NCI-H2081 treated with DMSO at 0.1 percent for 48 hours (cell line): ENCODE results near the gene ROBO1.

Source experiments
- DNase-seq: peaks from one replicate; lab custom pipeline; 2025; lab: John Stamatoyannopoulos, UW

ROBO1 gene

DNA sequence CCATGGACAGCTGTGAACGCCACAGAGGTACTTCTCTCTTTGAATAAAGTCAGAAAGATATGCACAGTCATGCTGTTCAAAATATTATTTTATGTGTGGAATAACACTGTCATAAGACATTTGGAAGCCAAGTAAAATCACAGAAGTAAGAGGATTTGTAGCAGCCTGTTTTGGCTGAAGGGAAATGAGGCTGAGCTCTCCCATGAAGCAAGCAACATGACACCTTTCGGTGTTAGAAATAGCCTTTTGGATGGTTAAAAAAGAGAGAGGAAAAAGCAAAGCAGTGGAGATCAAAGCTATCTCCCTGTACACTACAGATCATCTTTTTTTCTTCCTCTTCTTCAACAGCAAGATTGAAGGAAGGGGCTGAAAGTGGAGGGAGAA, 755.3 kb downstream of the ROBO1 start:
- no peak for DNase-seq

DNA sequence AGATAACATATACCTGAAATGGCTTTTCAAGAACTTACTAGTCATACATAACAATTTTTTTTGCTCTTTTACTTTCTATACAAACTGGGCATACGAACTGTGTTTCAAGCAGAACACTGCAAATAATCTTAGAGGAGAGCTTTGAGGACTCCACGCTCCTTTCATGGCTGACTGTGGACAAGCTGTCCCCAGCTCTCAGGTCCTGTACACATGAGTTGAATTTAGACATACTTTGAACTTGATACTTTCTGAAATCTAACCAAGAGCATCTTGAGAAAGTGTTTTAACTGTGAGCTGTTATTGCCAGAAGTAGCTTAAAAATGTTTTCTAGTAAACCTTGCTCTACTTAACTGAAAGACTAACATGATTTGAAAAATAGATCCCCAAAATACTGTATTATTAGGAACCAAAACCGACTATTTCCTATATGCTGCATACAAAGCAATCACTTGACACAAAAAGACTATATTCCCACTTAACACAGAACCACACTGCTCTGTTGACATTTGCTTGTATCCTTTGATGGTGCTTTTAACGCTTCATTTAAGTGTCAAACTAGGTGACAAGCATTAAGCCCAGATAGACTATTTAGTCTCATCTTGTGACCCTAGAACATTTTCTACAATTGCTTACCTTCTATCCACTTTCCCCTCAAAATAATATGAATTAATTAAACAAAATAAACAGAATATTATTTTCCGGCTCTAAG, 755.8 kb downstream of the ROBO1 start:
- DNase-seq: no peak

DNA sequence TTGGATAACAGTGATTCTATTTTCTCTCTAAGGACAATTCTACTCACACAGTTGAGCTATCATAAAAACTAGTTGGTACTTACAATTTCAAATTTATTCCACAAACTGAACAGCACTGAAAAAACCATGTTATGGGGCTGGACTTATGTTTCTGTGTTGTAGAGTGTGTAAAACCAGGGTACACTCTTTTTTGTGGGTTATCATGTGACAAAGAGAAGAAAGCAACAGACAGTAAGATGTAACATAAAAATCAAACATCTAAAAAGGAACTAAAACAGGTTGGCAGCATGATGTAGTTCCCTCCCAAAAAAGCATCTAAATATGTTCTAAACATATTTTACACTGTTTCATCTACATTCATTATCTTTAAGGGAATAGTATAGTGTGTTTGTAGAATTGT, 757.9 kb downstream of the ROBO1 start:
- DNase-seq: no peak

DNA sequence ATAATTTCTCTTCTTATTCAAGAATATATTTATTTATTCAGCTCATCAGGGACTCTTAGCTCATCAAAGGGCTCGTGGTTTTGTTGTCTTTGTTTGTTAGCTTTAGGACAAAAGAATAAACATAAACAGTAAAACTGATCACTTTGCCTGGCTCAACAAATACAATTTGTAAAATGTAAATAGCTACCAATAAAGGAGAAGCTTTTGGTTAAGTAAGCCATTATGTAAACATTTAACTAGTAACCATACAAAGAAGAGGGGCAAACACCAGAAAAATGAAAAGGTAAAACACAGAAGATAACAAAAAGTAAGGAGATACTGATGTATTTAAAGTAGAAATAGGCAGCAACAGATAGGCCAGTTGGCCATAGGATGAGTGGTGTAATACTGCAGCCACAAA, 761.7 kb downstream of the ROBO1 start:
- DNase-seq: no peak

DNA sequence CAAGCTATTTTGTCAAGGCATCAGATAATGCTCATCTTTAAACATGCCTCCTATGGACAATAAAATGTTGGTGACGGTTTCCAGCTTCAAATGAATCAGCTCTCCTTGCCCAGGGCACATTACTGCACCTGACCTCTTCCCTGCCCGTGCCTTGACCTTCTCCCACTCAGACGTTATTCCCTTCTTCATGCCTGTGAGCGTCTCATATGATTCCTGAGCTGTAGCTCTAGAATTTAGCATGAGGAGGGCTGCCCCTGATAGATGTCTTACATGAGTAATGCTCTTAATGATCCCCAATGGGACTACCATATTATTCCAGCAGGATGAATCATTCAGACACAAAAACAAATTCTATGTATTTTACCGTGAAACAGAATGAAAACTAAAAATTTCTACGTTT, 762.7 kb downstream of the ROBO1 start:
- DNase-seq: no peak

DNA sequence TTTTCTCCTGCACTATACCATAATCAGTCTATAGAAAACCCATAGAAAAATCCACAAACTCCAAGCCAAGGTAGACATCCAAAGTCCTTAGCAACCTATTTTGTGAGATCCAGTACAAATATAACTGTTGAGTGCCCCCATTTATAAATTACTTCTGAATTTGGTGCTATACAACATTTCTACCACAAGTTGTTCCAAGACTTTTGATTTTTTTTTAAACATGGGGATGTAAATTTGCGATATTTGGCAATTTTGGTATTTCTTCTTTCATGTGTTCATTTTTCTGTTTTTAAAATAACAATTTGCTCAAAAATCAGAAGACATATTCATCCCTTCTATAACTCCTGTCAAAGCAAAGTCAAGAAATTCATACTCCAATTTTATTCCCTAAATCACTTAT, 763.8 kb downstream of the ROBO1 start:
- no peak for DNase-seq

DNA sequence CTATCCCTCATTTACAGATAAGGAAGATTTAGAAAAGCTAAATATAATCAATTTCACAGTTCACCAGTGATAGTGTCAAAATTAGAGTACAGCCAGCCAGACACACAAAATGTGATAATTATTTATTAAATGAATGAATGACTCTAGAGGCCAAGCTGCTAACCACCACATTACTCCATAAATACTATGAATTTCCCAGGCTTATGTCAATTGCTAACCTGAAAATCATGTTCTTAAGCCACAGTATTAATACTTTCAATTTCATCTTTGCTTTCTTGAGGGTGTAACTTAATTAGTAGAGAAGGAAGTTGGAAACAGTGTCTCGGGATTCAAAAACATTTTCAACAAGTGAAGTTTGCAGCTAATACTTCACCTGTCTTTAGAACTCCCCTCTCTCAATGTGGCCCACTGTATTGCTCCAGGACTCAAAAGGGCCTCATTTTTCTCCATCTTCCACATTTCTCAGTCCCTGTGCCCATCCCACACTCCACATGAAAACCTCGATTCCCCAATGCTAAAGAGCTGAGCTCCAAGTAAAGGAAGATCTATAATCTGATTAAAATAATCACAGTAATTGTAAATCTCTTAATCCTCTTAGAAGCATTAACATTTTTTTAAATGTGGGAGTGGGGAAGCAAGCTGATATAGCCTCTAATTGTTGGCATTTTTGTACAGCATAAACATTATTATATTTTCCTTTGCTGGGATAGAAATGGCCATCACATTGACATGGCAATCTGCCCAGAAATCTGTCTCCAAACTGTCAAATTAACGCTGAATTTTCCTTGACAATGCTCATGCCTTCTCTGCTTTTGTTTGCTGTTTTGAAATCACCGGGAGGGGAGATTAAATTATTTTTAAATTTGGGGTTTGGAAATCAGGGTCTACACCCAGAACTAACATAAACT, 765.1 kb downstream of the ROBO1 start:
- no peak for DNase-seq

DNA sequence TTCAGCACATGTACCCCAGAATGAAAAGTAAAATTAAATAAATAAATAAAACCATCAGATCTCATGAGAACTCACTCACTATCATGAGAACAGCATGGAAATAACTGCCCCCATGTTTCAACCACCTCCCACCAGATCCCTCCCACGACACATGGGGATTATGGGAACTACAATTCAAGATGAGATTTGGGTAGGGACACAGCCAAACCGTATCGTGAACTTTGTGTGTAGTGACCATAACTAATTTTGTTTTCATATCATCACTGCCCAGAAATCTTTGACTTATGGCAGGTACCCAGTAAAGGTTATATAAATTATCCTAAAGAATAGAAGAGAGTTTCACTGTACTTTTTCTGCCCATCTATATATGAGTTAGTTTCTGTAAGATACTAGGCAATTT, 766.5 kb downstream of the ROBO1 start:
- no peak for DNase-seq

DNA sequence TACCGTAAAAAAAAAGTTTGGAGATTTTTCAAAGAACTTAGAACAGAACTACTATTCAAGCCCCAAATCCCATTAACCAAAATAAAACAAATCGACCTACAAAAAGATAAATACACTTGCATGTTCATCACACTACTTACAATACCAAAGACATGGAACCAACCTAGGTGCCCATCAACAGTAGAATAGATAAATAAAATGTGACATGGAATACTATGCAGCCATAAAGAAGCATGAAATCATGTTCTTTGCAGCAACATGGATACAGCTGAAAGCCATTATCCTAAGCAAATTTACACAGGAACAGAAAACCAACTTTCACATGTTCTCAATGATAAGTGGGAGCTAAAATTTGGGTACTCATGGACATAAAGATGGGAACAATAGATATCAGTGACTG, 768.7 kb downstream of the ROBO1 start:
- no peak for DNase-seq

DNA sequence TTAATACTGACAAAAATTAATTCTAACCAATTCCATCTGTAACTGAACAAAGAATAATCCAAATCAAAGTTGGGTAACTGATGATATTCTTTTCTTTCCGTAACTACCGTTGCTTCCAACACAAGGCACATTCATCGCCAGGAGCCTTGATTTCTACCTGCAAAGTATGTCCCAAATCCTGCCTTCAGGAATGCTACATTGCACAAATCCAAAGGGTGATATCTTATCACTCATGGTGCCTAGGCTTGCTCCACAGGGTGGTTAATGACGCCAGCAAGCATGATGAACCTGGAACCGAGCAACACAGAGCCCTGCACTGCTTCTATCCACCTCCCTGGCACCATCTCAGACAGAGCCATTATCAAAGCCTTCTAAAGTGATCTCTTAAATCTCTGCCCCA, 772.7 kb downstream of the ROBO1 start:
- DNase-seq: no peak

DNA sequence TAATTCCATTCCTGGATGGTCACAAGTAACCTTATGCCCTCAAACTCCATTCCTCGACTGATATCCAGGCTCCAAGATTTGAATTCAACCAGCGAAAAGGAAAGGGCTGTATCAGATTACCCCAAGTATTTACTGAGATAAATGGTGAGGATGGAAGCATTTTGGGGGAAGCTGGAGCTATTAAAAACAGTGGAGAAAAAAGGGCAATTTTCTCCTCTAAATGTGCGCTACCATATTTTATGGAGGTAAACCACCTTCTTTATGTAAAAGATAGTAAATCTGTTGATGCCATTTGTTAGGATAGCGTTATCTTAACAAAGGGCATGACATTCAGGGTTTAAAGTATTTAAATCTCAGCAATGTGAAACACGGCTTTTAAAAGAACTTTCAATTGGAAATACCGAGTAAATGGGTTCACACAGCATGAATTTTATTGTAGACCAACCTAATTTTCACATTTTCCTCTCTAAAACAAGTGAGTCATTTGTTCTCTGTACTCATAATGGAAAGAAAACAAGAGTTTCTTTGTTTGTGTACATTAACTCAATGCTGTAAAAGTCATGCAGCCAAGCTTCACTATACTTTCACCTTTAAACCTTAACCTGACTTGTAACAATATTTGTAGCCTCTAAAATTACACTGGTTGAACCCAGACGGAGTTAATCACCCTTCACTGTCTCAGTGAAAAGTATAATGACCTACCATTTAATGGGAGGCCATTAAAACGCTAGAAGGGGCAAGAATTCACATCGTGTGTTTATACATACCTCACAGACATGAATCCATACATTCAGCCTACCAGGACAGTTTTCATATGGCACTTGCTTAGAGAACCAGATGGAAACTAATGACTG, 773.4 kb downstream of the ROBO1 start:
- DNase-seq: no peak

DNA sequence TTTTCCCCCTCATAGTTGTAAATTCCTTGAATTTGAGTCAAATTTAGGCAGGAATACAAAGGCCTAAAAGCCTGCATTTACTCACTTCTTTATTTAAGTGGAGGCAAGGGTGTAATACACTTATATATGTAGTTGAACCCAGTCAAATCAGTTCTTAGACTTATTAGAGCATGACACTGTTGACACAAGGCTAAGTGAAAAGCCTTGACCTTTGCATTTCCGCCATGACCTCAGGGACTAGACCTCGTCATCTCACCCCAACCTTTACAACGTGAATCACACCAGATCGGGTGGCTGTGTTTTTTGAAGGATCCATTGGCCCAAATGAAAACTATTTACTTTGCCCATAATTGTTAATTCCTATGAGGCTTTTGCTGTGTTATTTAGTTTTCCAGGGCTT, 774.4 kb downstream of the ROBO1 start:
- DNase-seq: no peak

DNA sequence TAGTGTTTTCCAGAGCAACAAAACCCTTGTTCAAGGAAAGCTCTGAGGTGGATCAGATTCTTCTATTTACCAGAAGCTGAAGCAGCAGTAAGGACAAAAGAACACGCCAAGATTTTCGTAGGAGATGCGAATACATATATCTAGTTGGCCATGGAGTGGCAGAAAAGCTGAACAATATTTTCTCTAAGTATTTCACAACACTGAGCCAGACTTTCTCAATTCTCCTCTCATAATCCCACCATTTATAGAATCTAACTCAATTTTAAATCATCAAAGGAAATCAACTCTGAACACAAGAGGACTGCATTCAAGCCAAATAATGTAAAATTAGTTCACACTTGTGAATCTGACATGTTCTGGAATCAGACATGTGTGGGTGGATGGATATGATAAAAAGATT, 775.0 kb downstream of the ROBO1 start:
- no peak for DNase-seq

DNA sequence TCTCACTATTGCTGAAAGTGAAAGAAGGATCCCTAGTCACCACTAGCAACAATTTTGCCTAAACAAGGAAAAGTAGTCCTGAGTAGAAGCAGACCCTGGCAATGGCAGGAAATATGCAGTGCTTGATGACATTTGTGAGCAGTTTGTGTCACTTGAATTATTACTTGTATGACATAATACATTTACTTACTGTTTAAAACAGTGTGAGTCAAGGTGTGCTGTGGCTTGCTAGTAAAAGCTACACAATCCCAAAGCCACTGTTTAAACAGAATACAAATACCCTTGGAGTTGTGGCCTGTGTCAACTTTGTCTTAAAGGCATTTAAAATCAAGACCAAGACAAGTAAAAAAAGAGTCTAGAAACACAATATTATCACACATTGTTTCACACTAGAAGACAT, 775.4 kb downstream of the ROBO1 start:
- DNase-seq: no peak

DNA sequence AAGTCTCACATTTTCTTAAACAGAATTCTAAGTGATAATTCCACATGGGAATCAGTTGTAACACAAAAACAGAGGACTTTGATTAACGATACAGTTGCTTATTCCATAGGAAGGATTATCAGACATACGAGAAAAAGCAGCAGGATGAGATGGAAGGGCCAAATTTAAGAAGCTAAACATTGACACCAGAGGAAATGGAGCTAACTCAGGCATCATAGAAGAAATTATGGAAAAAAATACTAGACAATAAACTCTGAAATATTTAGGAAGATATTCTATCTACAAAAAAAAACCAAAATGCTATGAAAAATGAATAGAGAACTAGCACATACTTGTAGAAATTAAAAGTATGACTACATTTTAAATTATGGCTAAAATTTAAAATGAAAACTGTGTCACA, 776.1 kb downstream of the ROBO1 start:
- DNase-seq: no peak

DNA sequence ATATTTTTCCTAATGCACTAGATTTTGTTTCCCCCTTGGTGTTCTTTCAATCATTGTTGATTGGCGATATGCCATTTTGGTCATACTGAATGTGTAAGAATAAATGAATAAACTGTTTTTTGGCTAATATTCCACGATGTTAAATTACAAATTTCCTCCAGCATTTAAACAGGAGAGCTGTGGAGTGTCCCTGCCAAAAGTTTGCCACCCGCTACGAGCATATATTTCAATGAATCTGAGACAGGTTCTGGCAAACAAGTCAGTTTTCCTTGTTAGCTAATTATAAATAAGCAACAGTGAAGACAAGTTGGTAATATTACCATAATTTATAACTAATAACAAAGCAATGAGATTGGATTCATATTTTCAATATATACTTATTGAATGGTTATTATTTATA, 777.6 kb downstream of the ROBO1 start:
- DNase-seq: no peak

DNA sequence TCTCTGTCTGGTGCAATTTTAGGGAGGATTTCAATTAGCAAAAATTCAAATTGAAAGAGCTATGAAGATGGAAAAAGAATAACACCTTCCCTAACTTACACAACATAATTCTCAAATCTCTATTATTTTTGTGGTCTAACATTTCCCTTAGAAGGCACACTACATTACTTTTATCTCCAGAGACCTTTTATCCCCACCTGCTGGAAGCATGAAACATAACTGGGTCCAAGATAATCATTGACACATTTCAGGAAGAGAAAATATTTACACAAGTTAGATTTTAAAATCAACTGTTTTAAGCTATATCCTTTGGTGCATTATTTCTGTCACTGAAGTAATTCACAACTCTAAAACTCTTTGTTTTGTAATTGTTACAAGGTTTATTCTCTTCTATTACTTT, 779.5 kb downstream of the ROBO1 start:
- no peak for DNase-seq

DNA sequence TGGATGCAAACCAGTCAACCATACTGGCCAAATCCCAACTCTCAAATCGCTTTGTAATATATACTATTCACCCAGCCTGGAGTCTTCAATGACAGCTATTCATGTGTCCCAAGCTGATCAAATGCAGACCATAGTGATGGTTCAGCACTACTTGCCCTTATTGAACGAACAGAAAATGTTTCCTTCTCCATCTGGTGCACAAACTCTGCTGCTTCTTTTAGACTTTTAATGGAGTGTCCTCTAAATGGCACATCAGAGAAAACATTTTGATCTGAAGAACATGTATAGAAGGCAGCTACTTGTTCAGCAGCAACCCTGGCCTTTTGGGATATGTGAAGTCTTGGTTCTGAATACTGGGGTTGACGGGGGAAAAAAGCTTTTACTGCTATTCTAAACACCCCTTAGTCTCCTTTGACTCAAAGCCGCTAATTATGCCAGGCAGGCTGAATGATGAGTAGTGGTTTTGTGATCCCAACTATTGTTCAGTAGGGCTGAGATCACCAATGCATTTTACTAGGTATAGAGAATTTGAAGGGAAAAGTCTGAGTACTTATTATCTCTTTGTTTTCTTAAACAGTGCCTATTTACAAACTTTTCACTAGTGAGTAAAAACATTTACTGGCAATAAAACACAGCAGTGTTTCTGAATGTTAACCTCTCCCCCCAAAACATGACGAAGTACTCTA, 781.2 kb downstream of the ROBO1 start:
- no peak for DNase-seq

DNA sequence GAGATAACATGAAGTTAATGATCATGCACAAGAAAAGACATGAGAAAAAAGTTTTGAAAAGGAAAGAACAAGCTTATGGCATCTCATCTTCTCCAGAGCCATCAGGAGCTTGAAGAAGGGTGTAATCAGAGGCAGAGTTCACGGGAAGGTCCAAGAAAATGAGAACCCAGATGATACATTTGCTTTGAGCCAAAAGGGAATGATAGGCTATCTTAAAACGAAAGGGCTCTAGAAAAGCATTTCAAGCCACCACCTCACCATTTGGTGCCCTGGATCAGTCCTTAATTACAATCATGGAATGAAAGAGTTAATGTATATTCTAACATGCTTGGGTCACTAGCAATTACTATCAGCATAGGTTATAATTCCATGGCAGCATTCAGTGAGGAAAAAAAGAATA, 781.8 kb downstream of the ROBO1 start:
- no peak for DNase-seq

DNA sequence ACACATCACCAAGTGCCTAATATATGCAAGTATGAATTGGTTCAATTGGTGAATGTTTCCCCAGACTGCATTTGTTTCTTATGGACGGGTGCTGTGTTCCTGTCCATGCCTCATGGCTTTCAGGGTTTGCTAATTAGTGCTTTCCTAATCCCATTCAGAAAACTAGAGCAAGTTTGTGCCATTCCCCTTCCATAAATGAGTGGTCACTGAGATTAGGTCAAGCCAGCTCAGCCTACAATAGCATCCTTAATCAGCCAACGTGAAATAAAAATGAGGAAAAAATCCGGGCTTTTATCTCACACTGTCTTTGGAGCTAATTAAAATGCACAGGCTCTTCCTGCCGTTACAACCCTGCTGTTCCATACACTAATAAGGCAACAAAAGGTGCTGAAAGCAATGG, 788.8 kb downstream of the ROBO1 start:
- no peak for DNase-seq

DNA sequence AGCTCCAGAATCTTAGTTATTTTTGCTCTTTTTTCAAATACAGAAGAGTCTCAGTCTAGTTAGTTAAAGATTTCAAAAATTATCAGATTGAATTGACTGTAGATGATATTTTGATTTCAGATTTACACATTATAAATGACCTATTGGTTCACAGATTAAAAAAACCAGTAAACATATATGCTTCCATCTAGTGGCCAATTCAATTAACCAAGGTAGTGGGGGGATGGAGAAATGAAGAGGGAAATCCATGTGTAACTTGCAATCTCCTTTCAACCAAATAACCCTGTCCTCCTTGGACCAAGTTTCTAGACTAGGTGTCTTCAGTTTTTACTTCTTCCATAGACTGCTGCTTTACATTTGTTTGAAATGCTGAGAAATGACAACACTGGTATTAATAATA, 789.8 kb downstream of the ROBO1 start:
- no peak for DNase-seq

DNA sequence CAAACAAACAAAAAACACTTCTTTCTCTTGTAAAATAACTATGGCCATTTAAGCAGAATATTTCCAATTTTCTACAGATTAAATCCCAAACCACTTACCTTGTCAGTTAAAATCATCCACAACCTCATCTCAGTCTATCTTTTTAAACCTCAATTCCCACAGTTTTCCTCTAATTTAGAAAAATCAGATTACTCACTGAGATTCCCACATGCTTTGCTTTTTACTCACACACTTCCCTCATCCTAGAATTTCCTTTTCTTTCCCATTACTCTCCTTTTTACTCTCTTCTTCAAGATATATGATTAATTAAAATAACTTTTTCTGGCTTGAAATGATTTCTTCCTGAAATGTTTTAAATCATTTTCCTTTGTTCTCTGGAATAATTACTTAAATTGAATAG, 790.7 kb downstream of the ROBO1 start:
- no peak for DNase-seq
